Measurements from ENCODE around the gene ALDH1A1. TPM values are rescaled to one million over a fixed set of nuclear protein-coding genes. Genes with fewer than 3 reads are reported as not detected.

Gene ALDH1A1
- total RNA-seq, 2 experiments from 2014 or later, result not detected

DNA sequence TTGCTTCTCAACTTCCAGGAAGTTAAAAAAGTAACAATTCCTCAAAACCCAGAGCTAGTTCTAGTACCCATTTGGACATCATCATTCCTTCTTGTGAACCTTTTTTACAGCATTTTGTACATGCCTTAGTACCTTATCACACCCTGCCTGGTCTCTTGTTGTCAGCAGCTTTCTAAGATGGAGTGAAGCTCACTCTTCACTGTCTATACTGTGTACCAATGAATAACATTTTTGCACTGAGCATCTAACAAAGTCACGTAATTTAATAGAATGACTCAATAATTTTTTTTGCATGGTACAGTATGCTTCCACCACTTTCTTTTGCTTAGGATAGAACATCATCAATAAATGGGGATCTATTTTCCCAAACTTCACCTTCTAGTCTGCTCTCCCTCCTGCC lies 29.8 kb downstream of the ALDH1A1 start:
- TF ChIP-seq, protein P1, sequence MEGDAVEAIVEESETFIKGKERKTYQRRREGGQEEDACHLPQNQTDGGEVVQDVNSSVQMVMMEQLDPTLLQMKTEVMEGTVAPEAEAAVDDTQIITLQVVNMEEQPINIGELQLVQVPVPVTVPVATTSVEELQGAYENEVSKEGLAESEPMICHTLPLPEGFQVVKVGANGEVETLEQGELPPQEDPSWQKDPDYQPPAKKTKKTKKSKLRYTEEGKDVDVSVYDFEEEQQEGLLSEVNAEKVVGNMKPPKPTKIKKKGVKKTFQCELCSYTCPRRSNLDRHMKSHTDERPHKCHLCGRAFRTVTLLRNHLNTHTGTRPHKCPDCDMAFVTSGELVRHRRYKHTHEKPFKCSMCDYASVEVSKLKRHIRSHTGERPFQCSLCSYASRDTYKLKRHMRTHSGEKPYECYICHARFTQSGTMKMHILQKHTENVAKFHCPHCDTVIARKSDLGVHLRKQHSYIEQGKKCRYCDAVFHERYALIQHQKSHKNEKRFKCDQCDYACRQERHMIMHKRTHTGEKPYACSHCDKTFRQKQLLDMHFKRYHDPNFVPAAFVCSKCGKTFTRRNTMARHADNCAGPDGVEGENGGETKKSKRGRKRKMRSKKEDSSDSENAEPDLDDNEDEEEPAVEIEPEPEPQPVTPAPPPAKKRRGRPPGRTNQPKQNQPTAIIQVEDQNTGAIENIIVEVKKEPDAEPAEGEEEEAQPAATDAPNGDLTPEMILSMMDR (conservative IDR thresholded peaks at IDR 0.05; ENCODE audit: low read length), result no peak
- TF ChIP-seq EZH2phosphoT487 (IDR thresholded peaks at IDR 0.05; ENCODE audit: borderline replicate concordance, low read depth, low read length), result no peak
- Histone ChIP-seq H3K4me1 (ENCODE audit: insufficient read depth, low read length, poor library complexity, severe bottlenecking) (no peaks in the 10 kb centered on the region), H3K4me2 (ENCODE audit: low read length) (no peak overlapping the region), H4K20me1 (ENCODE audit: insufficient read depth, low read length) (no peaks in the 10 kb centered on the region), H3K9me2 (ENCODE audit: insufficient read depth, low read length) (no peaks in the 10 kb centered on the region), H3K4me3 (ENCODE audit: low read depth, low read length, poor library complexity, severe bottlenecking) (no peak overlapping the region), H3K9me3 (ENCODE audit: low read length) (no peaks in the 10 kb centered on the region), H3K27ac (ENCODE audit: low read depth, low read length, poor library complexity, severe bottlenecking) (no peak overlapping the region), H3K79me2 (ENCODE audit: insufficient read depth, low read depth, low read length) (no peaks in the 10 kb centered on the region), H3K36me3 (ENCODE audit: insufficient read depth, low read length) (no peaks in the 10 kb centered on the region), H2AFZ (ENCODE audit: low read length) (no peak overlapping the region)
- no peak for DNase-seq (ENCODE audit: low spot score)
- BruUV-seq (replicated peaks), result no TSS peak
- ChIA-PET POLR2A (interaction anchor here (0.5 to 0.6 kb wide), 2 partner anchors 54 to 363 kb away, joined by 3 read pairs; no protein-coding TSS in a partner anchor), CTCF (ENCODE audit: unreplicated experiment) (no interaction called here)
- intact Hi-C loops (cut with micrococcal nuclease; ENCODE audit: unreplicated experiment), result no loop called here

- intact Hi-C loops (cut with micrococcal nuclease; ENCODE audit: unreplicated experiment), result no loop called here
- Histone ChIP-seq H4K20me1 (ENCODE audit: insufficient read depth, low read length) (no peaks in the 10 kb centered on the region), H3K4me1 (ENCODE audit: insufficient read depth, low read length, poor library complexity, severe bottlenecking) (no peaks in the 10 kb centered on the region), H2AFZ (ENCODE audit: low read length) (no peak overlapping the region), H3K36me3 (ENCODE audit: insufficient read depth, low read length) (no peaks in the 10 kb centered on the region), H3K4me2 (ENCODE audit: low read length) (no peak overlapping the region), H3K4me3 (ENCODE audit: low read depth, low read length, poor library complexity, severe bottlenecking) (no peak overlapping the region), H3K27ac (ENCODE audit: low read depth, low read length, poor library complexity, severe bottlenecking) (no peak overlapping the region), H3K9me3 (ENCODE audit: low read length) (no peaks in the 10 kb centered on the region), H3K9me2 (ENCODE audit: insufficient read depth, low read length) (no peaks in the 10 kb centered on the region), H3K79me2 (ENCODE audit: insufficient read depth, low read depth, low read length) (no peaks in the 10 kb centered on the region)
- TF ChIP-seq, protein P1 (conservative IDR thresholded peaks at IDR 0.05; ENCODE audit: low read length), result no peak
- TF ChIP-seq EZH2phosphoT487 (IDR thresholded peaks at IDR 0.05; ENCODE audit: borderline replicate concordance, low read depth, low read length), result no peak
- BruUV-seq (replicated peaks), result no TSS peak
- ChIA-PET CTCF (ENCODE audit: unreplicated experiment) (no interaction called here), POLR2A (interaction anchor here (0.5 kb wide), 1 partner anchor 190 kb away, joined by 3 read pairs; no protein-coding TSS in a partner anchor)
- DNase-seq (ENCODE audit: low spot score), result no peak
These were observed 30.8 kb downstream of the ALDH1A1 start for GRCh38 chr9:72921888-72922654.
